Measurements from ENCODE around the gene NDST3. TPM values are rescaled to one million over a fixed set of nuclear protein-coding genes. Genes with fewer than 3 reads are reported as not detected.

The NDST3 gene
- total and polyA plus RNA-seq, 5 experiments from 2014 or later = 0.07 TPM; not detected in 4

DNA sequence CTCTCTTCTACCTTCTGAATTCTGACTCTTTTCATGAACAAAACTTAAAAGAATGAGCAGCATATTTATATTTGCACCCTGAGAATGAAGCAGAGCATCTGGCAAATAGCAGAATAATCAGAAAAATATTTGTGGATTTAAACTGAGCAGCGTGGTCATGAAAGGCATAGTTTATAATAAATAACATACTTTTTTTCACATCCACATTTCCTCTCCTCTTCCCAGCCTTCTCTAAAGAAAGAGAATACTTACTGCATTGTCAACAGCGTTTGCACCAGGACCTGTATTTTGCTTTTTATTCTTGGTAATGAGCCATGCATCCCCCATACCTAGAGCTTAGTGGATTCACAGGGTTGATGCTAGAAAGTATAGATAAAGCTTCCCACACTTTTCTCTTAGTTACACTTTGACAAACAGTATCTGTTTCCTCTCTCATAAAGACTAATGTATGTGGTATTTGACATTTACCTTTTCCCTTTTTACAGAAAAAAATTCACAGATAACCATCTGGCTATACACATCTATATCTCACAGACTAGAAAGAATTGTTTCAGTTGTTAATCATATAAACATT lies 187.0 kb downstream of the NDST3 start:
- no peak for ATAC-seq
- no peak overlapping the region for H3K27ac Mint-ChIP-seq
- peaks cover 0 to 5% (median 2%) of the 10 kb centered on the region in 5 donors for H3K27me3 Mint-ChIP-seq
- no peaks in the 10 kb centered on the region for H3K36me3 Mint-ChIP-seq
- no peaks in the 10 kb centered on the region for H3K4me1 Mint-ChIP-seq
- POLR2A ChIA-PET = no interaction called here
- no peak for DNase-seq
- H3K4me3 Mint-ChIP-seq = no peak overlapping the region
- no peaks in the 10 kb centered on the region for H3K9me3 Mint-ChIP-seq

DNA sequence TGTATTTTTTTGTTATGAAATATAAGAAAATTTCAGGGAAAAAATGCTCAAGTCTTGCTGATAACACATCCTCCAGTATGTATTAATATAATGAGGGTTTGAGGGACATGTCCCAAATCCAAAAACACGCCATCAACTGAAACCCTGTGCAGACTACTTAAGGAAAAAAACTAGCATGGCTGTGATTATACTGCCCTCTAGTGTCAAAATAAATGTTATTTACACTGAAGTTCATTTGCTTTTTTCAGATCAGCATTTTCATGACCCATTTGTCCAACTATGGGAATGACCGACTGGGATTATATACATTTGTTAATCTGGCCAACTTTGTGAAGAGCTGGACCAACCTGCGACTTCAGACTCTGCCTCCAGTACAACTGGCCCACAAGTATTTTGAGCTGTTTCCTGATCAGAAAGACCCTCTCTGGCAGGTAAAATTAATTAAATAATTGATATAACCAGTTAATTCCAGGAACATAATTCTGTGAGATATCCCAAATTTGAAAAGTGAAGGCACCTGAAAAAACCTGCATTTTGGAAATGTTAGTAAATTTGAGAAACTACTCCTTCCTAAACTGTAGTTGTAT lies 190.1 kb downstream of the NDST3 start:
- ATAC-seq (no peak), DNase-seq (peak in 3 of 10 donors; percentile 25 to 33 (median 25))
- Mint-ChIP-seq H3K4me1 (no peaks in the 10 kb centered on the region), H3K27me3 (peaks cover 0 to 8% (median 2%) of the 10 kb centered on the region in 5 donors), H3K4me3 (no peak overlapping the region), H3K9me3 (no peaks in the 10 kb centered on the region), H3K27ac (no peak overlapping the region), H3K36me3 (no peaks in the 10 kb centered on the region)
- POLR2A ChIA-PET = no interaction called here

DNA sequence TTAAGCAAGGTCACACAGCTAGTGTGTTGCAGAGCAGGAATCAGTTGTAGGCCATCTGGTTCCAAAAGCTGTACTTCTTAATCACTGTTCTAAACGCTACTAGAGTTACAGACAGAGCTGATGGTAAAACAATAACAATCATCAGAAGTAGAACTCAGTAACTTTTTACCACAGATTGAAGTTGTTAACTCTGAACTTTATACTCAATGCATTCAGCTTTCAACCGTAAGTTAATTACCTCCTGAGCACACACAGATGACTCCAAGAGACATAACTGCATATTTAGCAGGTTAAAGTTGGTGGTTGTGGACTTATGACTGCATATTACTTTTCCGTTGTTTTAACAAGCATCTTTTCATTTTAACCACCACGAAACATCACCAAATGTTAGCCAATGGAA lies 191.2 kb downstream of the NDST3 start:
- Mint-ChIP-seq H3K27ac (no peak overlapping the region), H3K4me1 (no peaks in the 10 kb centered on the region), H3K4me3 (no peak overlapping the region), H3K27me3 (peaks cover 0 to 8% (median 0%) of the 10 kb centered on the region in 5 donors), H3K36me3 (no peaks in the 10 kb centered on the region), H3K9me3 (no peaks in the 10 kb centered on the region)
- DNase-seq (no peak), ATAC-seq (no peak)
- POLR2A ChIA-PET = no interaction called here

DNA sequence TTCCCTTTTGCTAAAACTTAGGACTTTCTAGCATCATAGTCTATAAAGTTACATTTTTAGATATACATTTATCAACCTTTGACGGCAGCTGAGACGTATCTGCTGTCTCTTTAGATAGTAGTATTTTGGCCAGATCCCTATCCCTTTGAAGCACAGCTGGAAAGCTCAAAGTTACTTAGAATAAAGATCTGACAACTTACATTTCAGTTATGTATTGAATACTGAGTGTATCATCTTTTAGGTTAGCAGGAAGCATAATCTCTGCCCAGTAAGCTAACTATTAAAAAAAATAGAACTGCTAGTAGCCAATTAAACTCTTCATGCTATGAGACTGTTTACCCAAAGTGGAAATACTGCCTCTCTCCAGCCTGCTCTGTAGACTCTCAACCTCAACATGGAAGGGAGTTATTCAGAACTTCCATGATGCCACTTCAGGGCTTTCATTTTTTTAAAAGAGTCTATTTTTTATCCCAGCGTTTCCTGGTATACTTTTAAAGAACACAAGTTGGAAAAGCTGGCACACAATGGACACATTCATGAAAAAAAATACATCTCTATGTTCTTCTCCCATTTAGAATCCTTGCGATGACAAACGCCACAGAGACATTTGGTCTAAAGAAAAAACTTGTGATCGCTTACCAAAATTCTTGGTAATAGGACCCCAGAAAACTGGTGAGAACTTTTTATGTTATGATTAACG lies 192.2 kb downstream of the NDST3 start:
- DNase-seq (no peak), ATAC-seq (no peak)
- H3K9me3 Mint-ChIP-seq = no peaks in the 10 kb centered on the region
- no peak overlapping the region for H3K27ac Mint-ChIP-seq
- no peaks in the 10 kb centered on the region for H3K36me3 Mint-ChIP-seq
- H3K4me3 Mint-ChIP-seq = no peak overlapping the region
- H3K27me3 Mint-ChIP-seq = peaks cover 0 to 8% (median 0%) of the 10 kb centered on the region in 5 donors
- no peaks in the 10 kb centered on the region for H3K4me1 Mint-ChIP-seq
- POLR2A ChIA-PET = no interaction called here

DNA sequence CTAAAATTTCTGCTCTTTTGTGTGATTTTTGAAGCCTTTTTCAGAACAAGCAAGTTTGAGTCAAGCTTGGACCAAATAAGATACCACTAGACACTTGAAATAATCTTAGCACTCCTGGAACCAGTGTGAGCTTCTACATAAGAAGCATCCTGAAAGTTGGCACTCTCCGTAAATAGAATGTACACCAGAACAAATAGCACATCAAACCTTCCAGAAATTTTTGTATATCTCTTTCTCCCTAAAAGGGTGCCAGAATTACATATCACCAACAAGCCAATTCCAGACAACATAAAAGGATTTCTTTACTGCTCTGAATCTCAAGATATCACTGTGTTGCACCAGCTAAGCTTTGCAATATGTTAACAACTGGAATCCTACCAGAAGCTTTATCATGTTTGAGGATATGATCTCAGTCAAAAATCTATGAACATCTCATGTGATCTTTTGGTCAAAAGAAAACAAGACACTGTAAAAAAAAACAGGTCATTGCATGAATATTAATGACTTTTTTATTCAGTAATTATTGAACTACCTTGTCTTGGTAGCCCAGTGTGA lies 201.4 kb downstream of the NDST3 start:
- Mint-ChIP-seq H3K9me3 (no peaks in the 10 kb centered on the region), H3K27ac (no peak overlapping the region), H3K4me1 (peaks cover 0 to 2% (median 0%) of the 10 kb centered on the region in 4 donors), H3K27me3 (peaks cover 0 to 8% (median 0%) of the 10 kb centered on the region in 5 donors), H3K4me3 (no peak overlapping the region), H3K36me3 (no peaks in the 10 kb centered on the region)
- POLR2A ChIA-PET = no interaction called here
- no peak for DNase-seq
- ATAC-seq = no peak

DNA sequence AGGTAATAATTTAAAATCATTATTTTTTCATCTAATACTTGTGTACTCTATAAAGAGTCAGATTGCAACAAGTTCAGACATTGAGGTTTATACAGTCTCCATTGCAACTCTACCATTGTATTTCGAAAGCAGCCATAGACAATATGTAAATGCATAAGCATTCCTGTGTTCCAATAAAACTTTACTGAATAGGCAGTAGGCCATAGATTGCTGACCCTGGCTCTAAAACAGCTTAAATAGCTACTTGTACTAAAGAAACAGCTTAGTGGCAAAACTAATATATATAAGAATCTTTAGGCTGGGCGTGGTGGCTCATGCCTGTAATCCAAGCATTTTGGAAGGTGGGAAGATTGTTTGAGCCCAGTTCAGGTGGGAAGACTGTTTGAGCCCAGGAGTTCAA lies 203.2 kb downstream of the NDST3 start:
- POLR2A ChIA-PET = no interaction called here
- H3K27me3 Mint-ChIP-seq = peaks cover 0 to 5% (median 0%) of the 10 kb centered on the region in 5 donors
- no peak for ATAC-seq
- no peak for DNase-seq
- H3K9me3 Mint-ChIP-seq = no peaks in the 10 kb centered on the region
- no peak overlapping the region for H3K27ac Mint-ChIP-seq
- H3K4me3 Mint-ChIP-seq = no peak overlapping the region
- H3K36me3 Mint-ChIP-seq = no peaks in the 10 kb centered on the region
- peaks cover 0 to 2% (median 0%) of the 10 kb centered on the region in 4 donors for H3K4me1 Mint-ChIP-seq

DNA sequence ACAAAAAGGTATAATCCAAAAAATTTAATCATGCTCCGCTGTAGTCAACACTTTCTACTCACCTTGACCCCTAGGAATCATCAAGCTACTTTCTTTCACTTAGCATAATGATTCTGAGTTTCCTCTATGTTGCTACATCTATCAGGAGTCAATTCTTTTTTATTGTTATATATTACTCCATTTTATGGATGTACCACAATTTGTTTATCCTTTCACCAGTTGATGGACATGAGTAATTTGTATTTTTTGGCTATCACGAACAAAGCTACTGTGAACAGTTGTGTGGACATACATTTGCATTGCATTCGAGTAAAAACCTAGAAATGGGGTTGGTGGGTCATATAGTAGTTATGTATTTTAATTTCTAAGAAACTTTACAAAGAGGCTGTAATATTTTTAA lies 215.6 kb downstream of the NDST3 start:
- ATAC-seq = no peak
- H3K9me3 Mint-ChIP-seq = peaks cover 0 to 12% (median 0%) of the 10 kb centered on the region in 9 donors

DNA sequence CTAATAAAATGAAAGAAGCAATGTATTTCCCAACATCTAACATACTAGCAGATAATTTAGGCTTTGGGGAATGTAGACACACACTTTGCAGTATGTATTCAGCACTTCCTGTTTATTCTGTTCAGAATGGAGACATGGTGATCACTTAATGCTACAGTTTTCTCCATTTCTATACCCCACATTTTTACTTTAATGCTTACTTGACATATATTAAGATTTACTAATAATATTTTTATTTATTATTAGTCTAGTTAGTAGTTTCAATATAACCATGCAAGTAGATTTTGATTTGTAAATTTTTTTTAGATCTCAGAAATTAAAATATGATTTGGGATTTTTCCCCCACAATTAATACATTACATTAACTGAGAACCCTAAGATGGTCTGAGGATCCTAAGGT lies 220.1 kb downstream of the NDST3 start:
- Mint-ChIP-seq H3K36me3 (peaks cover 0 to 2% (median 0%) of the 10 kb centered on the region in 3 donors), H3K4me1 (no peaks in the 10 kb centered on the region), H3K9me3 (peaks cover 0 to 10% (median 0%) of the 10 kb centered on the region in 9 donors), H3K27me3 (no peaks in the 10 kb centered on the region), H3K27ac (no peak overlapping the region), H3K4me3 (no peak overlapping the region)
- POLR2A ChIA-PET = no interaction called here
- DNase-seq (no peak), ATAC-seq (no peak)

More for the DNA sequence above, 215.6 kb downstream of the NDST3 start:
- H3K36me3 Mint-ChIP-seq = peaks cover 0 to 2% (median 0%) of the 10 kb centered on the region in 3 donors
- no peak overlapping the region for H3K27ac Mint-ChIP-seq
- no peak for DNase-seq
- H3K27me3 Mint-ChIP-seq = no peaks in the 10 kb centered on the region
- POLR2A ChIA-PET = no interaction called here
- peaks cover 0 to 2% (median under 1%) of the 10 kb centered on the region in 4 donors for H3K4me1 Mint-ChIP-seq
- H3K4me3 Mint-ChIP-seq = no peak overlapping the region

DNA sequence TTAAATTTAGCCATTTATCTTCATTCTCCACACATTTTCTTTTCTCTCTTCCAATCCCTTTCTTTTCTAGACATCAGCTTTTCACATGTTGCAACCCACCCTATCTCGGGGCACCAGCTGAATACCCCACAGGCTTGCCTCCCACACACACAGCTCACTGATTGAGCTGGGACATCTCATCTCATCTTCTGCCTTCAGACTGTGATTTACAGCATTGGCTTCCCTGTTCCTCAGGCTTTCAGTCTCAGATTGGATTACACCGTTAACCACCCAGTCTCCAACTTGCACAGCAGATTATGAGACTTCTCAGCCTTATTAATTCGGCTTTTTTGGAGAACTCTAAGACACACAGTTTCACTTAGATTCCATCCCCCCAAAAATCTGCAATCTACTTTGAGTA lies 224.8 kb downstream of the NDST3 start:
- Mint-ChIP-seq H3K4me3 (no peak overlapping the region), H3K36me3 (no peaks in the 10 kb centered on the region), H3K27me3 (peaks cover 0 to 13% (median 0%) of the 10 kb centered on the region in 5 donors), H3K9me3 (no peaks in the 10 kb centered on the region), H3K27ac (peak overlapping the region in 2 of 10 donors; percentile 20 to 37), H3K4me1 (peaks cover 0 to 2% (median 0%) of the 10 kb centered on the region in 4 donors)
- no peak for ATAC-seq
- DNase-seq = no peak
- POLR2A ChIA-PET = no interaction called here

DNA sequence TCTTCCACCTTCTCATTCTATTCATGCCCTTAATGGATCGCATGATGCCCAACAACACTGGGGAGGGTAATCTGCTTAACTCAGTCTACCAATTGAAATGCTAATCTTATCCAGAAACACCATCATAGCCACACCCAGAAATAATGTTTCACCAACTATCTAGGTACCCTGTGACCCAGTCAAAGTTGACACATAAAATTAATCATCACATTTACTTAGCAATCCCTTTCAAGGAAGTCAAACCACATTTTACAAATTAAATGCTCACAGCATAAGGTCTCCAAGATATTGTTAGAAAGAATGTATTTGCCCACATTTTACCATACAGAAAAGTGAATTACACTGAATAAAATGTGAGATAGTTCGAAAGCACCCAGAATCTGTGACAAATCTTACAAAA lies 226.0 kb downstream of the NDST3 start:
- Mint-ChIP-seq H3K27ac (no peak overlapping the region), H3K4me3 (no peak overlapping the region), H3K27me3 (peaks cover 0 to 18% (median 2%) of the 10 kb centered on the region in 5 donors), H3K36me3 (no peaks in the 10 kb centered on the region), H3K4me1 (peaks cover 0 to 2% (median 0%) of the 10 kb centered on the region in 4 donors), H3K9me3 (no peaks in the 10 kb centered on the region)
- ATAC-seq (no peak), DNase-seq (no peak)
- POLR2A ChIA-PET = no interaction called here

DNA sequence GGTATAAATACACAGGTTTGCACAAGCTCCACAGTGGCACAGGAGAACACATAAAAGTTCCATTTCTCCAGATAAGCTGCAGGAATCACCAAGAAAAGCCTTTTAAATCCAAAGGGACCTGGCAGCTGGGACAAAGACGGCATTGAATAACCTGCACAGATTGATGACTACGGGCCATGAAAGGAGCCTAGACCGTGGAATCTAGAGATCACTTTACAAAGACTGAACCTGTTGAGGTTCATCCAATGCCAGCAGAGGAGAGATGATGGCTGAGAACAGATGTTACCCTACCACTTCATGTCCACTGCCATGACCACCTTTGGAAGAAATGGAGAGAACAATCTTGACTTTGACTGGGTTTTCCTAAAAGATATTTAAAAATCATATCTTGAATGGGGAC lies 229.8 kb downstream of the NDST3 start:
- Mint-ChIP-seq H3K4me1 (peaks cover 0 to 2% (median 0%) of the 10 kb centered on the region in 4 donors), H3K9me3 (no peaks in the 10 kb centered on the region), H3K36me3 (no peaks in the 10 kb centered on the region), H3K4me3 (peak overlapping the region in 7 of 10 donors; percentile 9 to 78 (median 64)), H3K27me3 (peaks cover 0 to 24% (median 2%) of the 10 kb centered on the region in 5 donors), H3K27ac (peak overlapping the region in 2 of 10 donors; percentile 19 to 23)
- POLR2A ChIA-PET = no interaction called here
- ATAC-seq = no peak
- no peak for DNase-seq

DNA sequence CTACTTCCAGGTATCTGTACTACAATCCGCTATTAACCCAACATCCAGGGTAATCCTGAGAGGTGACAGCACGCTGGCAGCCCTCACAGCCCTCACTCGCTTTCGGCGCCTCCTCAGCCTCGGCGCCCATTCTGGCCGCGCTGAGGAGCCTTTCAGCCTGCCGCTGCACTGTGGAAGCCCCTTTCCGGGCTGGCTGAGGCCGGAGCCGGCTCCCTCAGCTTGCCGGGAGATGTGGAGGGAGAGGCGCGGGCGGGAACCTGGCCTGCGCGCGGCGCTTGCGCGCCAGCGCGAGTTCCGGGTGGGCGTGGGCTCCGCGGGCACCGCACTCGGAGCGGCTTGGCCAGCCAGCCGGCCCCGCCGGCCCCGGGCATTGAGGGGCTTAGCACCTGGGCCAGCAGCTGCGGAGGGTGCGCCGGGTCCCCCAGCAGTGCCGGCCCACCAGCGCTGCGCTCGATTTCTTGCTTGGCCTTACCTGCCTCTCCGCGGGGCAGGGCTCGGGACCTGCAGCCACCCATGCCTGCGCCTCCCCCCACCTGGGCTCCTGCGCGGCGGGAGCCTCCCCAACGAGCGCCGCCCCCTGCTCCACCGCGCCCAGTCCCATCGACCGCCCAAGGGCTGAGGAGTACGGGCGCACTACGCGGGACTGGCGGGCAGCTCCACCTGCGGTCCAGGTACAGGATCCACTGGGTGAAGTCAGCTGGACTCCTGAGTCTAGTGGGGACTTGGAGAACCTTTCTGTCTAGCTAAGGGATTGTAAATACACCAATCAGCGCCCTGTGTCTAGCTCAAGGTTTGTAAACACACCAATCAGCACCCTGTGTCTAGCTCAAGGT lies 231.2 kb downstream of the NDST3 start:
- H3K4me1 Mint-ChIP-seq = peaks cover 0 to 2% (median 0%) of the 10 kb centered on the region in 4 donors
- H3K27me3 Mint-ChIP-seq = peaks cover 0 to 21% (median 2%) of the 10 kb centered on the region in 5 donors
- H3K27ac Mint-ChIP-seq = peak overlapping the region in 4 of 10 donors; percentile 3 to 72 (median 50)
- peak in 8 of 10 donors; percentile 1 to 65 (median 28) for DNase-seq
- peak overlapping the region; percentile 50 to 79 (median 70) for H3K4me3 Mint-ChIP-seq
- no peaks in the 10 kb centered on the region for H3K9me3 Mint-ChIP-seq
- H3K36me3 Mint-ChIP-seq = no peaks in the 10 kb centered on the region
- POLR2A ChIA-PET = no interaction called here
- peak; percentile 68 to 81 for ATAC-seq

Data from naive thymus-derived CD8-positive, alpha-beta T cell (primary cell).